ENCODE measurements around the gene IP6K1. TPM values are rescaled to one million over a fixed set of nuclear protein-coding genes. Genes with fewer than 3 reads are reported as not detected.
A peak's percentile ranks its signal among the peaks of the same experiment; 100 is the strongest.

IP6K1 gene
- total RNA-seq, 1 experiment from 2014 or later: 32.2 TPM

- H3K27ac Mint-ChIP-seq: no peak overlapping the region
- no peak for ATAC-seq
- peak; percentile 10 for DNase-seq (ENCODE audit: low spot score)
- ChIA-PET POLR2A (no interaction called here), CTCF (interaction anchor here (0.8 to 4.4 kb wide), 8 partner anchors 14 to 377 kb away, joined by 3 to 45 read pairs (median 10); partner anchors contain the start of genes INKA1 and USP4)
- TF ChIP-seq CBFB (CRISPR knock-in tag; IDR thresholded peaks at IDR 0.05; ENCODE audit: low read depth): no peak
- TF ChIP-seq CREB1 (CRISPR knock-in tag; IDR thresholded peaks at IDR 0.05): no peak
- TF ChIP-seq ZNF512 (CRISPR knock-in tag; IDR thresholded peaks at IDR 0.05; ENCODE audit: borderline replicate concordance): no peak
- no peak for TF ChIP-seq ZBTB43 (CRISPR knock-in tag; IDR thresholded peaks at IDR 0.05)
- no peak for TF ChIP-seq ZNF121 (CRISPR knock-in tag; IDR thresholded peaks at IDR 0.05)
- no peak for TF ChIP-seq SMAD3 (CRISPR knock-in tag; IDR thresholded peaks at IDR 0.05; ENCODE audit: borderline replicate concordance)
- TF ChIP-seq FOXP4 (CRISPR knock-in tag; IDR thresholded peaks at IDR 0.05): no peak
- no peak for TF ChIP-seq NR1H2 (CRISPR knock-in tag; IDR thresholded peaks at IDR 0.05)
- no peak for TF ChIP-seq ZNF232 (CRISPR knock-in tag; IDR thresholded peaks at IDR 0.05)
- TF ChIP-seq ZNF532 (CRISPR knock-in tag; IDR thresholded peaks at IDR 0.05; ENCODE audit: borderline replicate concordance): no peak
- TF ChIP-seq ZBTB21 (CRISPR knock-in tag; IDR thresholded peaks at IDR 0.05; ENCODE audit: borderline replicate concordance): no peak
- no peak overlapping the region for H3K4me3 Mint-ChIP-seq
- peaks cover 10% of the 10 kb centered on the region for H3K36me3 Mint-ChIP-seq
- no peaks in the 10 kb centered on the region for H3K9me3 Mint-ChIP-seq
- H3K27me3 Mint-ChIP-seq (ENCODE audit: low read depth): no peaks in the 10 kb centered on the region
- H3K4me1 Mint-ChIP-seq: peaks cover 6% of the 10 kb centered on the region
Measured at GRCh38 chr3:49717211-49717958, 69.0 kb downstream of the IP6K1 start.

- POLR2A ChIA-PET: no interaction called here
- TF ChIP-seq GTF2I (CRISPR knock-in tag; conservative IDR thresholded peaks at IDR 0.05) (no peak), SMAD4 (CRISPR knock-in tag; IDR thresholded peaks at IDR 0.05) (no peak), FOXP1 (CRISPR knock-in tag; IDR thresholded peaks at IDR 0.05; ENCODE audit: borderline replicate concordance) (no peak), AFF4 (CRISPR knock-in tag; IDR thresholded peaks at IDR 0.05; ENCODE audit: borderline replicate concordance) (no peak), CBFB (CRISPR knock-in tag; IDR thresholded peaks at IDR 0.05; ENCODE audit: low read depth) (no peak), KAT7 (CRISPR knock-in tag; IDR thresholded peaks at IDR 0.05; ENCODE audit: borderline replicate concordance) (no peak)
Measured at GRCh38 chr3:49716691-49717210, 69.6 kb downstream of the IP6K1 start.

More at GRCh38 chr3:49716691-49717210, 69.6 kb downstream of the IP6K1 start:
- no peak for DNase-seq (ENCODE audit: low spot score)
- peaks cover 8% of the 10 kb centered on the region for H3K36me3 Mint-ChIP-seq
- no peak for ATAC-seq
- CTCF ChIA-PET: interaction anchor here (3.4 to 4.4 kb wide), 2 partner anchors 15 to 177 kb away, joined by 23 to 45 read pairs; no protein-coding TSS in a partner anchor
- no peak overlapping the region for H3K27ac Mint-ChIP-seq
- H3K9me3 Mint-ChIP-seq: no peaks in the 10 kb centered on the region
- no peaks in the 10 kb centered on the region for H3K27me3 Mint-ChIP-seq (ENCODE audit: low read depth)
- no peak overlapping the region for H3K4me3 Mint-ChIP-seq
- H3K4me1 Mint-ChIP-seq: peaks cover 6% of the 10 kb centered on the region
